GM23338 (cell line): Measurements from ENCODE around the gene OR56A5. TPM values are rescaled to one million over a fixed set of nuclear protein-coding genes. Genes with fewer than 3 reads are reported as not detected.

Source experiments
- ATAC-seq: fragments of 200-7000 bp; cut with Tn5 transposase; 3 replicates; pipeline ENCODE4 v1.9.1; 2020
- DNase-seq: peaks from one replicate; pipeline ENCODE4 v3.0.0-alpha.2; 2015; ENCODE audit warnings: low spot score
- H2AFZ ChIP-seq: fragments of 200-600 bp; sonication (generic); 2 replicates; pipeline ENCODE4 v1.8.0; 2016; ENCODE audit warnings: antibody characterized with exemption, mild to moderate bottlenecking, moderate library complexity
- H3F3A ChIP-seq: fragments of 200-600 bp; sonication (generic); replicated peaks from 2 replicates; pipeline ENCODE4 v1.8.0; 2017; ENCODE audit warnings: antibody characterized with exemption, mixed run types, low read depth
- H3K27ac ChIP-seq: fragments of 200-600 bp; sonication (generic); 2 replicates; pipeline ENCODE4 v1.6.1; 2016; ENCODE audit warnings: low read depth
- H3K27me3 ChIP-seq: fragments of 200-600 bp; sonication (generic); 2 replicates; pipeline ENCODE4 v1.8.0; 2016; ENCODE audit warnings: mild to moderate bottlenecking, mixed run types, moderate library complexity; ENCODE audit not compliant: insufficient read depth
- H3K36me3 ChIP-seq: fragments of 200-600 bp; sonication (generic); 2 replicates; pipeline ENCODE4 v1.8.0; 2016; ENCODE audit warnings: mild to moderate bottlenecking; ENCODE audit not compliant: insufficient read depth
- H3K4me1 ChIP-seq: fragments of 200-600 bp; sonication (generic); 2 replicates; pipeline ENCODE4 v1.8.0; 2016; ENCODE audit warnings: mild to moderate bottlenecking, moderate library complexity; ENCODE audit not compliant: insufficient read depth
- H3K4me2 ChIP-seq: fragments of 200-600 bp; sonication (generic); 2 replicates; pipeline ENCODE4 v1.7.1; 2017; ENCODE audit warnings: mixed run types
- H3K4me3 ChIP-seq: fragments of 200-600 bp; sonication (generic); 2 replicates; pipeline ENCODE4 v1.6.1; 2016; ENCODE audit warnings: mixed run types
- H3K79me2 ChIP-seq: fragments of 200-600 bp; sonication (generic); replicated peaks from 2 replicates; pipeline ENCODE4 v1.8.0; 2017; ENCODE audit warnings: mild to moderate bottlenecking; ENCODE audit not compliant: insufficient read depth
- H3K9me2 ChIP-seq: fragments of 200-600 bp; sonication (generic); 2 replicates; pipeline ENCODE4 v1.8.0; 2017; ENCODE audit not compliant: insufficient read depth
- H4K20me1 ChIP-seq: fragments of 200-600 bp; sonication (generic); replicated peaks from 2 replicates; pipeline ENCODE4 v1.8.0; 2017; ENCODE audit warnings: mild to moderate bottlenecking; ENCODE audit not compliant: insufficient read depth
- H3K27ac Mint-ChIP-seq: 2 replicates; pipeline ENCODE4 v1.8.0; 2020; ENCODE audit warnings: inconsistent platforms, mild to moderate bottlenecking, moderate library complexity, mixed read lengths
- H3K27me3 Mint-ChIP-seq: 3 replicates; pipeline ENCODE4 v1.8.0; 2022; ENCODE audit warnings: low read depth, mild to moderate bottlenecking, moderate library complexity, mixed read lengths, inconsistent platforms; ENCODE audit not compliant: insufficient read depth, poor library complexity
- H3K36me3 Mint-ChIP-seq: 3 replicates; pipeline ENCODE4 v1.8.0; 2021; ENCODE audit warnings: low read depth, mild to moderate bottlenecking, inconsistent platforms, moderate library complexity, mixed read lengths
- H3K4me1 Mint-ChIP-seq: 3 replicates; pipeline ENCODE4 v1.8.0; 2020; ENCODE audit warnings: mild to moderate bottlenecking, inconsistent platforms, mixed read lengths
- H3K4me3 Mint-ChIP-seq: 3 replicates; pipeline ENCODE4 v1.8.0; 2021; ENCODE audit warnings: moderate library complexity, mild to moderate bottlenecking, inconsistent platforms, mixed read lengths
- H3K9me3 Mint-ChIP-seq: 3 replicates; pipeline ENCODE4 v1.8.0; 2020; ENCODE audit warnings: moderate library complexity, mild to moderate bottlenecking, inconsistent platforms, mixed read lengths
- CREB1 ChIP-seq: fragments of 250-450 bp; sonication (Bioruptor Pico); IDR thresholded peaks from 2 replicates; pipeline ENCODE4 v1.5.0; 2020; ENCODE audit warnings: low read depth, mild to moderate bottlenecking, moderate library complexity
- CTCF ChIP-seq, 2 experiments: fragments of 200-600 bp in 1 of 2; sonication (generic) in 1 of 2; conservative IDR thresholded peaks; 2 replicates each; pipeline versions ENCODE4 v1.5.1 to v1.6.1; 2016 to 2017; ENCODE audit warnings: antibody characterized with exemption in 2 of 2, low read depth in 2 of 2, mild to moderate bottlenecking in 2 of 2, moderate library complexity in 1 of 2
- EZH2 ChIP-seq: fragments of 200-600 bp; sonication (generic); IDR thresholded peaks from one replicate; pipeline ENCODE4 v1.8.0; 2017; ENCODE audit warnings: antibody characterized with exemption, mild to moderate bottlenecking, low read depth; ENCODE audit not compliant: unreplicated experiment
- EZH2phosphoT487 ChIP-seq: fragments of 200-600 bp; sonication (generic); IDR thresholded peaks from one replicate; pipeline ENCODE4 v1.8.1; 2018; ENCODE audit warnings: antibody characterized with exemption; ENCODE audit not compliant: unreplicated experiment
- JUNB ChIP-seq: IDR thresholded peaks from one replicate; pipeline ENCODE4 v1.6.1; 2016; ENCODE audit warnings: antibody characterized with exemption; ENCODE audit not compliant: unreplicated experiment
- NANOG ChIP-seq: IDR thresholded peaks from 2 replicates; pipeline ENCODE4 v1.6.1; 2016; ENCODE audit warnings: antibody characterized with exemption, borderline replicate concordance
- POLR2AphosphoS5 ChIP-seq: IDR thresholded peaks from 2 replicates; pipeline ENCODE4 v1.6.1; 2016; ENCODE audit warnings: antibody characterized with exemption, low read depth
- STAT1 ChIP-seq: IDR thresholded peaks from one replicate; pipeline ENCODE4 v1.6.1; 2016; ENCODE audit warnings: antibody characterized with exemption; ENCODE audit not compliant: unreplicated experiment
- ZNF114 ChIP-seq: fragments of 250-450 bp; sonication (Bioruptor Pico); IDR thresholded peaks from 2 replicates; pipeline ENCODE4 v1.5.0; 2020; ENCODE audit warnings: mild to moderate bottlenecking, moderate library complexity
- ZNF462 ChIP-seq: fragments of 250-450 bp; sonication (Bioruptor Pico); IDR thresholded peaks from 2 replicates; pipeline ENCODE4 v1.5.0; 2020; ENCODE audit warnings: mild to moderate bottlenecking, moderate library complexity
- polyA plus RNA-seq: library from polyadenylated mRNA; unstranded; fragments of >200 nt; fragmentation: Nextera tagmentation; extraction: Ambion mirVana; gene quantifications from 2 replicates; pipeline ENCODE4 v1.2.1, GENCODE V29; 2016
- total RNA-seq: library from RNA; depleted of rRNA; stranded (reverse); fragments of >200 nt; shearing (Covaris generic); gene quantifications from 2 replicates; pipeline ENCODE4 v1.2.3, GENCODE V29; 2014
- TF ChIP-seq, protein P1 (sequence below): IDR thresholded peaks from 2 replicates; pipeline ENCODE4 v1.6.1; 2016; ENCODE audit warnings: antibody characterized with exemption

OR56A5 gene
- total and polyA plus RNA-seq, 2 experiments from 2014 or later = not detected

- TF ChIP-seq ZNF462 (no peak), POLR2AphosphoS5 (no peak), EZH2 (no peak)
Observed at GRCh38 chr11:5930614-5931013, 37.7 kb downstream of the OR56A5 start (continued).

GRCh38 chr11:5929571-5930368, 38.5 kb downstream of the OR56A5 start:
- Histone ChIP-seq H3K79me2 (no peaks in the 10 kb centered on the region), H3K4me2 (no peak overlapping the region), H4K20me1 (no peaks in the 10 kb centered on the region), H3K27ac (no peak overlapping the region), H2AFZ (no peak overlapping the region), H3F3A (no peaks in the 10 kb centered on the region), H3K4me1 (no peaks in the 10 kb centered on the region), H3K9me2 (peaks cover 5% of the 10 kb centered on the region), H3K4me3 (no peak overlapping the region), H3K36me3 (no peaks in the 10 kb centered on the region), H3K27me3 (no peaks in the 10 kb centered on the region)
- H3K27me3 Mint-ChIP-seq = peaks cover 16% of the 10 kb centered on the region
- no peak overlapping the region for H3K27ac Mint-ChIP-seq
- H3K4me3 Mint-ChIP-seq = no peak overlapping the region
- H3K4me1 Mint-ChIP-seq = no peaks in the 10 kb centered on the region
- DNase-seq = no peak
- peaks cover 57% of the 10 kb centered on the region for H3K9me3 Mint-ChIP-seq
- no peak for ATAC-seq
- H3K36me3 Mint-ChIP-seq = peaks cover 24% of the 10 kb centered on the region
- TF ChIP-seq, protein P1, sequence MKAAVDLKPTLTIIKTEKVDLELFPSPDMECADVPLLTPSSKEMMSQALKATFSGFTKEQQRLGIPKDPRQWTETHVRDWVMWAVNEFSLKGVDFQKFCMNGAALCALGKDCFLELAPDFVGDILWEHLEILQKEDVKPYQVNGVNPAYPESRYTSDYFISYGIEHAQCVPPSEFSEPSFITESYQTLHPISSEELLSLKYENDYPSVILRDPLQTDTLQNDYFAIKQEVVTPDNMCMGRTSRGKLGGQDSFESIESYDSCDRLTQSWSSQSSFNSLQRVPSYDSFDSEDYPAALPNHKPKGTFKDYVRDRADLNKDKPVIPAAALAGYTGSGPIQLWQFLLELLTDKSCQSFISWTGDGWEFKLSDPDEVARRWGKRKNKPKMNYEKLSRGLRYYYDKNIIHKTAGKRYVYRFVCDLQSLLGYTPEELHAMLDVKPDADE = no peak
- no peak for TF ChIP-seq POLR2AphosphoS5
- no peak for TF ChIP-seq CTCF (conservative IDR thresholded peaks at IDR 0.05; ENCODE audit: low read depth in 2 of 2)
- TF ChIP-seq CREB1 (CRISPR knock-in tag) = no peak
- TF ChIP-seq EZH2phosphoT487 = no peak
- TF ChIP-seq EZH2 = no peak
- no peak for TF ChIP-seq JUNB
- TF ChIP-seq ZNF114 (CRISPR knock-in tag) = no peak
- TF ChIP-seq NANOG = no peak
- no peak for TF ChIP-seq STAT1
